Measurements from ENCODE around the gene LLGL1.

DNA sequence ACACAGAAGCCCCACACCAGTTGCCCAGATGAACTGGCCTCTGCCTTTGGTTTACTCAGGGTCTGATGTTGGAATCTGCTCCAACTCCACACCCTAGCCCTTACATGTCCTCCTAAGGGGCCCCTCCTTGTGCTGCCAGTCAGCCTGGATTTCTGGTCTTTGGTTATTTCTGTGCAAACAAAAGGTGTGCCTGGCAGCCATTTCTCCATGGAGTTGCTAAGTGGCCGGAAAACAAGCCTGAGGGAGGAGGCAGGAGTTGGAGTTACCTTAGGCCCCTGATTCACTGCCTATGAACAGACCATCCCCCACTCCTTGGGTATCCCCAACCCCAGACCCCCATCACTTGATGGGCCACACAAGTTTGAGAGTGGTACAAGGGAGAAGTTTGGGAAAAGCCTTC lies 46.2 kb upstream of the LLGL1 start:
- TF ChIP-seq, protein P1, sequence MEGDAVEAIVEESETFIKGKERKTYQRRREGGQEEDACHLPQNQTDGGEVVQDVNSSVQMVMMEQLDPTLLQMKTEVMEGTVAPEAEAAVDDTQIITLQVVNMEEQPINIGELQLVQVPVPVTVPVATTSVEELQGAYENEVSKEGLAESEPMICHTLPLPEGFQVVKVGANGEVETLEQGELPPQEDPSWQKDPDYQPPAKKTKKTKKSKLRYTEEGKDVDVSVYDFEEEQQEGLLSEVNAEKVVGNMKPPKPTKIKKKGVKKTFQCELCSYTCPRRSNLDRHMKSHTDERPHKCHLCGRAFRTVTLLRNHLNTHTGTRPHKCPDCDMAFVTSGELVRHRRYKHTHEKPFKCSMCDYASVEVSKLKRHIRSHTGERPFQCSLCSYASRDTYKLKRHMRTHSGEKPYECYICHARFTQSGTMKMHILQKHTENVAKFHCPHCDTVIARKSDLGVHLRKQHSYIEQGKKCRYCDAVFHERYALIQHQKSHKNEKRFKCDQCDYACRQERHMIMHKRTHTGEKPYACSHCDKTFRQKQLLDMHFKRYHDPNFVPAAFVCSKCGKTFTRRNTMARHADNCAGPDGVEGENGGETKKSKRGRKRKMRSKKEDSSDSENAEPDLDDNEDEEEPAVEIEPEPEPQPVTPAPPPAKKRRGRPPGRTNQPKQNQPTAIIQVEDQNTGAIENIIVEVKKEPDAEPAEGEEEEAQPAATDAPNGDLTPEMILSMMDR (IDR thresholded peaks at IDR 0.05; ENCODE audit: low read length) = no peak
- TF ChIP-seq EZH2 (IDR thresholded peaks at IDR 0.05; ENCODE audit: borderline replicate concordance, low read length) = no peak
